ENCODE data around the gene PHF20.
A peak's percentile ranks its signal among the peaks of the same experiment; 100 is the strongest.
"Not testable (repeated sequence)": the region's sequence is repeated elsewhere in the genome, so short reads cannot be mapped to it uniquely, and the experiment has no call there.

The PHF20 gene

DNA sequence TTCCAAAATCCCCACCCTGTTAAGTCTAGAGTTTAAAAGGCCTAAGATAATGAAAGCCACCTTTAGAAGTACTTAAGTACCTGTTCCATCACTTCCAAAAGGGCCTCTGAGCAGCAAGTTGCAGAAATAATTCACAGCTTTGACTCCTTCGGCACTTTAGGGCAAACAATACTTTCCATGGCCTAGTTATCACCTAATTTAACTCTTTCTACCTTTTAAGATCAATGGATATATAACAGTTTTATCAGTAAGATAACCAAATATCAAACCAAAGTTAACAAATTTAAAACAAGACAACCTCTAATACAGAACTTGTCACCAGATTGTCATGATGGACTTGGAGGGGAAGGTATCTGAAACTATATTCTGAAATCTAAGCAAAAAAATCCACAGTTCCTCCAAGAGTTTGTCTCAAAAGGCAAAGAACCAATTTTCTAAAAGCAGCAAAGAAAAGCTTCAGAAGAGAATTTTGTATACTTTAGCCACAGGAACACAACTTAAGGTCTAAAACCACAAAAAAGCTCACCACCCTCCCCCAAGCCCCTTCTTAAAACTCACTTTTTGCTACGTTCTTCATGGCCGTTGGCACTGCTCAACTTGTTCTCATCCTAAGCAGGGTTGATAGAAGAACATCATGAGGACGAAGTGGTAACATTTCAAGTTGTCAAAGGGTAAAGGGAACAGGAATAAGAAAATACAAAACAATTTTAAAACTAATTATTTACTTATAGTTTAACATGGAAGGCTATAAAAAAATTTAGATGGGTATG lies 33.2 kb upstream of the PHF20 start:
- H3K4me3 ChIP-seq (ENCODE audit: low read depth, low read length): no peak overlapping the region

DNA sequence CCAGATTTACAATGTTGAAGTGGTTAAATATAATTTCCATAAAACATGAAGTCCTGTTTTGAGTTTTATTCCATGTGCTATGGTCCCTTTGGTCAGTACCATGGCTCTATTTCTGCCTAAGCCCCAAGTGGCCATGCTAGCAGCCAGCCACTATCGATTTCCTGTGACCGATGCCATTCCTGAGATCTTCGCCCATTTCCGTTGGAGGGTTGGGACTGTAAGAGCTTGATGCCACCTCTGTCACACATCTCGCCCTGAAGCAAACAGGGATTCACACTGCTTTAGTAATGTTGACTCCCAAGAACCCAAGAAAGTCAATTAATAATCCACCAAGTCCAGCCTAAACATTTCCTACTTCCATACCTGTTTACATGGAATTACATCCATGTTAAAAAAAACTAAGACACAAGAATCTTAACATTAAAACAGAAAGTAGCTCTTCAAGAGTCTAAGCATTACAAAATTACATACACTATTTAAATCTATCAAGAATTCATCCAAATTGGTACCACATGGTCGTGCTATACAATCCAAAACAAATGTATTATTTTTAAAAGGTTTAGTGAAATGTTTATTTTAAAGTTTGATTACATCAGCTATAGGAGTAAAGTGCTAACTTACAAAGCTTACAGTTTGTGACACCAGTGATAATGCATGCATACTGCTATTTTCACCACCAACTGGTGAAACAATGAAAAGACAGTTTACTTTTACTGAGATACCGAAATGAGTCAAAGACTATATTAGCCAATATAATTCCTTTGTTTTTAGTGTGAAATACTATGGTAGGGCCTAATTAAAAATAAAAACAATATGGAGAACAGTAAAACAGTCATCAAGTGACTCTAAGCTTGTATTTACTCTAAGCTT lies 32.3 kb upstream of the PHF20 start:
- no peak overlapping the region for H3K4me3 ChIP-seq (ENCODE audit: low read depth, low read length)

DNA sequence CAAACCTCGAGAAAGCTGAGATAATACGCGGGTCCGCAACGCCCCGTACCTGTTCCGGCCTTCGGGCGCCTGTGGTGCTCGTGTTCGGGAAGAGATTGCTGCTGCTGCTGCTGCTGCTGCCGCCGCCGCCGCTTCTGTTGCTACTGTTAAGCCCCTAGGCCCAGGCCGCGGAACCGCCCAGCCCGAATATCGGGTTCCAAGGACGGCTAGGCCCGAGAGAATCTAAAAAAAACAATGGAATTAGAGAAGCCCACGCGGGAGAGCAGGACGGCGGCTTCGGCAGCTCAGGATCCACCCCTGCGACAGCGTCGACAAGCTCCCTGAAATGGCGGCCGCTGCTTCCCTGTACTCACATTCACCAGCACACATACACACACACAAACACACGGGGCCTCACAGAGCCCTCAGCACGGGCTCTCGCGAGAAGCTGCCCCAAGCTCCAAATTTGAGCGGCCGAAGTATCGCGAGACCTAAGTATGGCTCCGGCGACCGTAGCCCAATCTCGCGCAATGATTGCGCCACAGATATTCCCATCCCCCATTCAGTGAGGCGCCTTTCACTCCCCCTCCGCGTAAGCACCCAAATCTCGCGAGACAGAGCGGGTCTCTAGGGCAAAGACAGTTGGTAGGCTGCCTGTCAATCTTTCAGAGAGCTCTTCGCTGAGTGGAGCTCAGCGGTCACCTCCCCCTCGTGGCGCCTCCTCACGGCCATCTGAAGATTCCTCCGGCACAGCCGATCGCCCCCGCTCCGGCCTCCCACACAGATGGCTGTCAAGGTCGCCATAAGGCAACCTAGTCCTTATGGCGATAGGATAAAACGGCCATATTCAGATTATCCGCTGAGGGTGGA lies 29.7 kb upstream of the PHF20 start, which contains the start of gene RBM39:
TSS of gene RBM39 (minus strand) at position 369 of the 849 bp plus-strand sequence. CDS start 1,386 bp downstream, outside the sequence.
- H3K4me3 ChIP-seq (ENCODE audit: low read depth, low read length): peak within 1 kb of the TSS; percentile 92

DNA sequence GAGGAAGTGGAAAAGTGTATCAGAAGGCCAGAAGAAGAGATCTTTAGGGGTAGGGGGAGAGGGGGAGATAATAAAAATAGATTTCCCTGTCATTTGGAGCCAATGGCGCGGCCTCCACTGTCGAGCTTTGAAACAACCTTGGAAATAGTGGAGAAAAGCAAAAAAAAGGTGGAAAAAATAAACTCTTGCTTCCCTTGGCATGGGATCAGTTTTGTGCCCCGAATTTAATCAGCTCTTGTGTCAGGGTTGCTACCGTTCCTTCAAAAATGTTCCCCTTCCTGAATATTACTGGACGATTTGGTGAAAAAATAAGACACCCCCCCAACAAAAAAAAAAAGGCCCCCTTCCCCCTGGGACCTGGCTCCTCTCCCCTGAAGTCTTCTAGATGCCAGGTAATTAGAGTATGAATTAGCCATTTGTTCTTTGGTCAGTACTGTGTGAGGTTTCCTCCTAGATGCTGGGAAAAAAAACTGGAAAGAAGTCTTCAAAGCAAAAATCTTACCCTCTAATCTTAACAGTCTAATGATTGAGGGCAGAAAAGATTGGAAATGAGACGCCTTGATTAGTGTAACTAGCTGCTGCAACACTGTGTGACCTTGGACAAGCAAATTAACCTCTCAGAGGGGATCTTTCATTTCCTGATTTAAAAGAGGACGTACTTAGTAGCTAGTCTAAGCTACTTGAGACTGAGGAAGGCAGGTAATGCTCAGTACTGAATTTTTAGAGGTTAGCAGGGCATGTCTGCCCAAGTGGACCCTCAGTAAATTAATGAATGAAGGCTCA lies 28.9 kb upstream of the PHF20 start:
- peak overlapping the region; percentile 55 for H3K4me3 ChIP-seq (ENCODE audit: low read depth, low read length)

DNA sequence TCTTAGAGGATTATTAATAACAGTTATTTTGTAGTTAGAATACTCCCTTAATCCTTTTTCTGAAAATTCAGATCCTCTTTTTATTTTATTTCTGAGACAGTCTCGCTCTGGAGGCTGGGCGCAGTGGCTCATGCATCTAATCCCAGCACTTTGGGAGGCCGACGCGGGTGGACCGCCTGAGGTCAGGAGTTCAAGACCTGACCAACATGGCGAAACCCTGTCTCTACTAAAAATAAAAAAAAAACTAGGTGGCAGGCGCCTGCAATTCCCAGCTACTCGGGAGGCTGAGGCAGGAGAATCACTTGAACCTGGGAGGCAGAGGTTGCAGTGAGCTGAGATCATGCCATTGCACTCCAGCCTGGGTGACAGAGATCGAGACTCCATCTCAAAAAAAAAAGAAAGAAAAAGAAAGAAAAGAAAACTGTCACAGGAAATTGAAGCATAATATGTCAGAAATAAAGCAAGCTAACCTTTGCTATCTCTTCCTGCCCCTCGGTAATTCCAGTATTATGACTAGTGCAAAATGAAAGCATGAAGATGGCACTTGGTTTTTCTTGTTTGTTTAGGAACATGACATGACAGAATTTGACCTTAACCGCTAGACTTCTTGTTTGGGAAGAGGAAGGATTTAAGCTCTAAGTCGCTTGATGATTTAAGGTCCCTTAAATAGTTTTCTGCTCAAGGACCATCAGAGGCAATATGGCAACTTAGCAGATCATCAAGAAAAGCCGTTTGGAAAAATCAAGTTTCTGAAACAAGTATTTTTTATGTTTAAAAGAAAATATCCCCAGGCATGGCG lies 27.9 kb upstream of the PHF20 start:
- H3K4me3 ChIP-seq (ENCODE audit: low read depth, low read length): no peak overlapping the region

DNA sequence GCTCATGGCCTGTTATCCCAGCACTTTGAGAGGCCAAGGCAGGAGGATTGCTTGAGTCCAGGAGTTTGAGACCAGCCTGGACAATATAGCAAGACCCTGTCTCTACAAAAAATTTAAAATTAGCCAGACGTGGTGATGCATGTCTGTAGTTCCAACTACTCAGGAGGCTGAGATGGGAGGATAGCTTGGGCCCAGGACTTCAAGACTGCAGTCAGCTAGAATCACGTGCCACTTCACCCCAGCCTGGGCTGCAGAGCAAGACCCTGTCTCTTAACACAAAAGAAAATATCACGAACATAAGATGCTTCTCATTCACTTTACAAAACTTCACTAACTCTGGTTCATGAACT lies 27.3 kb upstream of the PHF20 start:
- H3K4me3 ChIP-seq (ENCODE audit: low read depth, low read length): not testable (repeated sequence)

DNA sequence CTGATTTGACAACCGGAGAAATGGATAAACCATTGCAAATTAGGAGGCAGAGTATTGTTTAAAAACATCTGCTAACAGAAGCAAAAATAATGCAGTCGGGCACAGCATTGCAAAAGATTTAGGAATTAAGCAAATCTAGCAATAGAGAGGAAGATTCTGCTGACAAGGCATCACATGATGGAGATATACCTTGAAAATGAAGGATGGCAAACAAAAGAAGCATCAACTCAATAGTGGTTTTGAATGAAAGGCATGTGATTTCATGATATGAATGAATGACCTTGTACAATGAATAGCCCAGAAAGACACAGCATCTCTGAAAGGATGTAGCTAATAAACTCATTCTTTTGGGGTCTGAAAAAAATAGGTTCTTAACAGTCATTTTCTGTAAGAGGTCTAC lies 21.2 kb upstream of the PHF20 start:
- no peak overlapping the region for H3K4me3 ChIP-seq (ENCODE audit: low read depth, low read length)

DNA sequence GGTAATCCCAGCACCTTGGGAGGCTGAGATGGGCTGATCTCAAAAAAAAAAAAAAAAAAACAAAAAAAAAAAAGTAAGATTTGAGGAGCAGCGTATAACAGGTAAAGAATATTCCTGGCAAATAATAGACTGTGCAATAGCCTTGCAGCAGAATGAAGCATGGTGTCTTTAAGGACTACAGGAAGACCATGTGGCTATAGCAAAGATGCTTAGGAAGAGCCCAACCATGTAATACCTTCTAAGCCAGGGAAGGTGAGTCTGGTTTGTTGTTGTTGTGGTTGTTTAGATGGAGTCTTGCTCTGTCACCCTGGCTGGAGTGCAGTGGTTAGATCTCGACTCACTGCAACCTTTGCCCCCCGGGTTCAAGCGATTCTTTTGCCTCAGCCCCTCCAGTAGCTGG lies 15.4 kb upstream of the PHF20 start:
- no peak overlapping the region for H3K4me3 ChIP-seq (ENCODE audit: low read depth, low read length)

DNA sequence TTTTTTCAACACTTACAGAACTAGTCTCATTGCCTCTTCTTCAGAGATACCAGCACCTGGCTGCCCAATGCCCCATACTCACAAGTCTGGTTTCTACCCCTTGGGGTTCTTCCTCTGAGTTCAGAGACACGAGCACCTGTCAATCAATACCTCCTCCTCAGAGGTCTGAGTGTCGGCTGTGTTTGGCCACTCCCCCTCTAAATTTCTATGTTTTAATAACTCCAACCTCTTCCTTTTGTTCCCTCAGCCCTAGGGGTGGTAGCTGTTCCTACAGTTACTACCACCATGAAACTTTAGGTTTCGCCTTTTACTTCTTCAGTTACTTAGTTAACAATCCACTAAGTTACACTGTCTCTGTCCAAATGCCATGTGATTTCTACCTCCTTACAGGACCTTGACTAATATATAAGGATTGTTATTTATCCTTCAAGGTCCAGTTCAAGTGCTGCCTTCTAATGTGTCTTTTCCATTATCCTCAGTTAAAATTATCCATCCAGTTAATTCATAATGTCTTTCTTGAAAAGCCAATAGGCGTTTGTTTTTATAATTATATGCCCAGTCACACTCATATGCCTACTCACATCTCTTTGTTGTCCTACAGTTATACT lies 14.6 kb upstream of the PHF20 start:
- H3K4me3 ChIP-seq (ENCODE audit: low read depth, low read length): no peak overlapping the region

DNA sequence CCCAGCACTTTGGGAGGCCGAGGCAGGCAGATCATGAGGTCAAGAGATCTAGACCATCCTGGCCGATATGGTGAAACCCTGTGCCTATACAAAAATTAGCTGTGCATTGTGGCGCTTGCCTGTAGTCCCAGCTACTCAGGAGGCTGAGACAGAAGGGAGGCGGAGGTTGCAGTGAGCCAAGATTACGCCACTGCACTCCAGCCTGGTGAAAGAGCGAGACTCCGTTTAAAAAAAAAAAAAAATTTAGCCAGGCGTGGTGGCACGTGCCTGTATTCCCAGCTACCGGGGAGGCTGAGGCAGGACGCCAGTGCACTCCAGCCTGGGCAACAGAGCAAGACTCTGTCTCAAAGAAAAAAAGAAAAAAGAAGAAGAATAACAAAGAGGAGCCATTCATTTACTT lies 10.3 kb upstream of the PHF20 start:
- not testable (repeated sequence) for H3K4me3 ChIP-seq (ENCODE audit: low read depth, low read length)

DNA sequence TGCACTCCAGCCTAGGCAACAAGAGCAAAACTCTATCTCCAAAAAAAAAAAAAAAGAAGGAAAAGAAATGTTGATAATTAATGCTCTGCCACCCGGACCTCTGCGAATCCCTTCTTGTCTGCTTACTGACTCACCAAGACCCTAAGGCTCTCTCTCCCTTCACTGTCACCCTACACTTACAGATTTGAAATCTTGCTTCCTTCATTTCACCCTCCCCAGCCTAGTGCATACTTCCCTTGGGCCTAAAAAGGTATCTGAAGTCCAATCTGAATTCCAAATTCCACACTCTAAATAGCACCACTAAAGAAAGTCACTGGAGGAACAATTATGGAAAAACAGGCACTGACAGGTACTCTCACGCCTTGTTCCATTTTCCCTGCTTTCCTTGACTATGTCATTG lies 9.4 kb upstream of the PHF20 start:
- H3K4me3 ChIP-seq (ENCODE audit: low read depth, low read length): no peak overlapping the region

DNA sequence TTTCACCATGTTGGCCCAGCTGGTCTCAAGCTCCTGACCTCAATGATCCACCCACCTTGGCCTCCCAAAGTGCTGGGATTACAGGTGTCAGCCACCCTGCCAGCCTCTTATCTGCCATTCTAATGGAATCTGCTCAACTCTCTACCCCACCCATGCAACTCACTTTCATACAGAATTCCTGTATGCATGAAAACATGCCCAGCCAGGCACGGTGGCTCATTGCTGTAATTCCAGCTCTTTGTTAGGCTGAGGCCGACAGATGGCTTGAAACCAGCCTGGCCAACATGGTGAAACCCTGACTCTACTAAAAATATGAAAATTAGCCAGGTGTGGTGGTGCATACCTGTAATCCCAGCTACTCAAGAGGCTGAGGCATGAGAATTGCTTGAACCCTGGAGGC lies 6.9 kb upstream of the PHF20 start:
- not testable (repeated sequence) for H3K4me3 ChIP-seq (ENCODE audit: low read depth, low read length)

DNA sequence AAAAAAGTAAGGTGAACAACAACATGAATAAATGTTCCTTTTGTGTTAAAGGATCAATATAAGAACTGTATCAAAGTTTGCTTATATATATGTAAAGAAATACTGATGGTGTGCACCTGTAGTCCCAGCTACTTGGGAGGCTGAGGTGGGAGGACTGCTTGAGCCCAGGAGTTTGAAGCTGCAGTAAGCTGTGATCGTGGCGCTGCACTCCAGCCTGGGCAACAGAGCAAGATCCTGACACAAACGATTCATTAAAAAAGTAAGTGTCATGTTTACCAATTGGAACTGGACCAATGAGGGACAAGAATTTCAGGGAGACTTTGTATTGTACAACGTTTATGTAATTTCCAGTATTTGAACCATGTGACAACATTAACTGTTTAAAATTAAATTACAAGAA lies 5.0 kb upstream of the PHF20 start:
- H3K4me3 ChIP-seq (ENCODE audit: low read depth, low read length): no peak overlapping the region

DNA sequence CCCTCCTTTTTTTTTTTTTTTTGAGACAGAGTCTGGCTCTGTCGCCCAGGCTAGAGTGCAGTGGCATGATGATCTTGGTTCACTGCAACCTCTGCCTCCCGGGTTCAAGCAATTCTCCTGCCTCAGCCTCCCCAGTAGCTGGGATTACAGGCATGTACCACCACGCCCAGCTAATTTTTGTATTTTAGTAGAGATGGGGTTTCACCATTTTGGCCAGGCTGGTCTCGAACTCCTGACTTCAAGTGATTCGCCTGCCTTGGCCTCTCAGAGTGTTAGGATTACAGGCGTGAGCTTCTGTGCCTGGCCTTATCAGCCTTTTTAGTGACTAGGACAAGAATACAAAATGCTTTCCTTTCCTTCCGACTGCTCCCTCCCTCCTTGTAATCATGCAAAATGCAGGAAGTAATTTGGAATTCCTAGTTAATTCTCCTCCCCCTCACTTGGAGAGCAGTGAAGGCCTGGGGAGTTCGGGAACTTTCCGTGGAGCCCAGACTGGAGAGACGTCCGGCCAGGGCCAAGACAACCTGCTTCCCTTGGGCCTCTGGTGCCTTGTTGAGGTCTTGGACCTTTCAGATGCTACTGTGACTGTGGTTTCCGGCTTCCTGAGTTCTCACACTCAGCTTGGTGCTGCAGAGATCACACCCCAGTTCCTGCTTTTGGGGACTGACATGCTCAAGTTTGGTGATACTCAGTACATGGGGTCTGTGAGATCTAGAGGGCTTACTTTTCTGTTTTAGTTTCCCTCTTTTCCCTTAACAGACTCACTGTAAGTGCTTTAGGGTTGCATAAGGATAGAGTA lies 3.9 kb upstream of the PHF20 start:
- no peak overlapping the region for H3K4me3 ChIP-seq (ENCODE audit: low read depth, low read length)

DNA sequence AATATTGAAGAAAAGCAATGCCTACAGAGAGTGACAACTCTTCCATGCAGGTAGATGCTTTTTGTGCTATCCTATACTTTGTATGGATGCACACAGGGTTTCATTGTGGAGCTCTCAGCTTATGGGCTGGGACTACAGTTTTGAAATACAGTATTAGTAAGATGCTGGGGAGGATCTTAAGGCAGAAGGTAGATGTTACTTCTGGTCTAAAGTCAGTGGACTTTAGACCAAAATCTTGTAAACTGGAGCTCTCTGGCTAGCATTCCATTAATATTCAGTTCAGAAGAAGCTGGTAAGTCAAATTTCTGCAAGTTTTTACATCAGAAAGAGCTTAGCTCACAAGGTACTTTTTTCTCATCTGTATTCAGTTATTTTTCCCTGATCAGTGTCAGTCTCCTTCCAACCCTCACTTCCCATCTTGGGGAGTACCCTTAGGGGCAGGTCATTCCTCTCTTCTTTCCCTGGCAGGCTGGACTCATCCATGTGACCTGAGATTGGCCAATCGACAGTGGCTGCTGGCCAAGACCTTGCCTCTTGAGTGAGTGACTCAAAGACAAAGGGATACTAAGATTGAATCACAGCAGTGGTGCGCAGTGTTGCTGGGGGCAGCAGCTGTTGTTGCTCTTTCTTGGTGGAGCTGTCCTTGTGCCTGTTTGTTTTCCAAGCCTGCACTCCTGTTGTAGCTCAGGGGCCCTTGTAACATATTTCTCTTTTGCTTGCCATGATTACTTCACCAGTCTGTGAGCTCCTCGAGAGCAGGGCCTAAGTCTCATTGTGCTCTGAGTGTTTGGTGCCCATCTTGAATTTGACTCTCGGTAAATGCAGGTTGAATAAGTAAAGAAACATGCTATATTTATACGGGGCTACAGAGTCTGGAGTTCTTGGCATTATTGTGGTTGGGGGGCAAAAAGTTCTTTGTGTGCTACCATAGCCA lies 2.8 kb upstream of the PHF20 start:
- H3K4me3 ChIP-seq (ENCODE audit: low read depth, low read length): no peak overlapping the region

DNA sequence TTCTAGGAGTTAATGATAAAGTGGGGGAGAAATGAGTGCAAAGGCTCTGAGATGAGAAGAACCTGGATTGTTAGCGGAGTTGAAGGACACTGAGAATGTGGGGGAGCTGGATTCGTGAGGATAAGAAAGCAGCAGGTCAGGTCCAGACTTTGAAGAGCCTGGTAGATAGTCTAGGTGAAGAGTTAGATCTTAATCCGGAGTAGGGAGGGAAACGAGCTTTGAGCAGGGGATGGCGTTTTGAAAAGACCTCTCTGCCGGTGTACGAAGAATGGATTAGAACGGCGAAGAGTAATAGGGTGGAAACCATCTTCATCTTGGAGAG lies 487 bp upstream of the PHF20 start:
- no peak overlapping the region for H3K4me3 ChIP-seq (ENCODE audit: low read depth, low read length)

DNA sequence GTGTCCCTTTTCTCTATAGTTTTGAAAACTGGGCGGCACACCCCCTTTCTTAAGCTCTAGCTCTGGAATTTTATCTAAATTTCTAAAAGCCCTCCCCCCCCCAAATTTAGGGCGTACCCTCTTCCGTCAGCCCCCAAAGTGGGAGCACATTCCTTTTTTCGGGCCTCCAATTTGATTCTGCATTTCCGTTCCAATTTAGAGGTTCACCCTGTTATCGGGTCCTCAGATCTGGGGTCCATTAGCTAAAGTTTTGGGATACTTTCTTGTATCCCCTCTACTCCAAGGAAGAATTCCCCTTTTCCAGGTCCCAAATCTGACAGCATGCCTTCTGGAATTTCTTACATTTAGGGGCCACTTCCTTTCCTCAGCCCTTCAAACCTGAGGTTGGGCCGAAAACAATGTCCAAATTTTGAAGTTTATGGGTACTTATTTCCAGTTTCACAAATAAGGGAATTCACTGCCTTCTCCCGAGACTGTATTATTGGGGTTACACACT lies 796 bp downstream of the PHF20 start:
- peak overlapping the region; percentile 90 for H3K4me3 ChIP-seq (ENCODE audit: low read depth, low read length)
